ENCODE data around the gene PKIB. TPM values are rescaled to one million over a fixed set of nuclear protein-coding genes. Genes with fewer than 3 reads are reported as not detected.

PKIB gene
- total and polyA plus RNA-seq, 2 donors from 2014 or later: 5.1 to 5.3 TPM

- TF ChIP-seq, protein P1, sequence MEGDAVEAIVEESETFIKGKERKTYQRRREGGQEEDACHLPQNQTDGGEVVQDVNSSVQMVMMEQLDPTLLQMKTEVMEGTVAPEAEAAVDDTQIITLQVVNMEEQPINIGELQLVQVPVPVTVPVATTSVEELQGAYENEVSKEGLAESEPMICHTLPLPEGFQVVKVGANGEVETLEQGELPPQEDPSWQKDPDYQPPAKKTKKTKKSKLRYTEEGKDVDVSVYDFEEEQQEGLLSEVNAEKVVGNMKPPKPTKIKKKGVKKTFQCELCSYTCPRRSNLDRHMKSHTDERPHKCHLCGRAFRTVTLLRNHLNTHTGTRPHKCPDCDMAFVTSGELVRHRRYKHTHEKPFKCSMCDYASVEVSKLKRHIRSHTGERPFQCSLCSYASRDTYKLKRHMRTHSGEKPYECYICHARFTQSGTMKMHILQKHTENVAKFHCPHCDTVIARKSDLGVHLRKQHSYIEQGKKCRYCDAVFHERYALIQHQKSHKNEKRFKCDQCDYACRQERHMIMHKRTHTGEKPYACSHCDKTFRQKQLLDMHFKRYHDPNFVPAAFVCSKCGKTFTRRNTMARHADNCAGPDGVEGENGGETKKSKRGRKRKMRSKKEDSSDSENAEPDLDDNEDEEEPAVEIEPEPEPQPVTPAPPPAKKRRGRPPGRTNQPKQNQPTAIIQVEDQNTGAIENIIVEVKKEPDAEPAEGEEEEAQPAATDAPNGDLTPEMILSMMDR (IDR thresholded peaks at IDR 0.05; ENCODE audit: borderline replicate concordance, extremely low read depth, insufficient read depth): no peak
- peaks cover 5% of the 10 kb centered on the region for H3K27me3 ChIP-seq (ENCODE audit: control insufficient read depth, insufficient read depth, low read length)
- H3K9me3 ChIP-seq (ENCODE audit: control insufficient read depth in 2 of 3, insufficient read depth in 1 of 3, low read length in 3 of 3): no peaks in the 10 kb centered on the region
- peak overlapping the region; percentile 55 to 93 (median 86) for H3K4me3 ChIP-seq (ENCODE audit: low read length in 3 of 3)
- intact Hi-C loops (cut with DNase I): no loop called here
- no peak overlapping the region for H3K27ac ChIP-seq (ENCODE audit: low read depth in 2 of 2, low read length in 2 of 2)
- FAIRE-seq (no peak), DNase-seq (peak; percentile 66 to 78 (median 70))
- H3K4me1 ChIP-seq (ENCODE audit: control insufficient read depth in 2 of 3, insufficient read depth in 2 of 3, low read depth in 1 of 3, low read length in 3 of 3): peaks cover 0 to 10% (median 9%) of the 10 kb centered on the region in 3 donors
- peak overlapping the region; percentile 37 to 75 (median 52) for H3K9ac ChIP-seq (ENCODE audit: low read length in 3 of 3)
- no peaks in the 10 kb centered on the region for H3K36me3 ChIP-seq (ENCODE audit: control insufficient read depth in 2 of 3, insufficient read depth in 3 of 3, low read length in 3 of 3)
Observed at GRCh38 chr6:122610690-122611455, 668 bp downstream of the PKIB start.

- intact Hi-C loops (cut with DNase I): no loop called here
Observed at GRCh38 chr6:122612838-122613237, 2.6 kb downstream of the PKIB start.

GRCh38 chr6:122614303-122614702 lies 4.1 kb downstream of the PKIB start:
- intact Hi-C loops (cut with DNase I): no loop called here

More at GRCh38 chr6:122612838-122613237, 2.6 kb downstream of the PKIB start:
- Histone ChIP-seq H3K4me1 (ENCODE audit: control insufficient read depth in 2 of 3, insufficient read depth in 2 of 3, low read depth in 1 of 3, low read length in 3 of 3) (peaks cover 0 to 10% (median 9%) of the 10 kb centered on the region in 3 donors), H3K27me3 (ENCODE audit: control insufficient read depth, insufficient read depth, low read length) (peaks cover 5% of the 10 kb centered on the region), H3K4me3 (ENCODE audit: low read length in 3 of 3) (no peak overlapping the region), H3K9me3 (ENCODE audit: control insufficient read depth in 2 of 3, insufficient read depth in 1 of 3, low read length in 3 of 3) (no peaks in the 10 kb centered on the region), H3K36me3 (ENCODE audit: control insufficient read depth in 2 of 3, insufficient read depth in 3 of 3, low read length in 3 of 3) (no peaks in the 10 kb centered on the region), H3K9ac (ENCODE audit: low read length in 3 of 3) (no peak overlapping the region), H3K27ac (ENCODE audit: low read depth in 2 of 2, low read length in 2 of 2) (no peak overlapping the region)
- DNase-seq: no peak
- TF ChIP-seq, protein P1 (IDR thresholded peaks at IDR 0.05; ENCODE audit: borderline replicate concordance, extremely low read depth, insufficient read depth): no peak
- no peak for FAIRE-seq

More at GRCh38 chr6:122614303-122614702, 4.1 kb downstream of the PKIB start:
- no peak overlapping the region for H3K9ac ChIP-seq (ENCODE audit: low read length in 3 of 3)
- no peaks in the 10 kb centered on the region for H3K36me3 ChIP-seq (ENCODE audit: control insufficient read depth in 2 of 3, insufficient read depth in 3 of 3, low read length in 3 of 3)
- H3K27me3 ChIP-seq (ENCODE audit: control insufficient read depth, insufficient read depth, low read length): peaks cover 5% of the 10 kb centered on the region
- H3K9me3 ChIP-seq (ENCODE audit: control insufficient read depth in 2 of 3, insufficient read depth in 1 of 3, low read length in 3 of 3): no peaks in the 10 kb centered on the region
- FAIRE-seq: no peak
- no peak for DNase-seq
- TF ChIP-seq, protein P1 (IDR thresholded peaks at IDR 0.05; ENCODE audit: borderline replicate concordance, extremely low read depth, insufficient read depth): no peak
- no peak overlapping the region for H3K27ac ChIP-seq (ENCODE audit: low read depth in 2 of 2, low read length in 2 of 2)
- no peak overlapping the region for H3K4me3 ChIP-seq (ENCODE audit: low read length in 3 of 3)
- H3K4me1 ChIP-seq (ENCODE audit: control insufficient read depth in 2 of 3, insufficient read depth in 2 of 3, low read depth in 1 of 3, low read length in 3 of 3): peaks cover 0 to 10% (median 9%) of the 10 kb centered on the region in 3 donors
